GM12878 (cell line): ENCODE results near the gene SNRPA1. TPM values are rescaled to one million over a fixed set of nuclear protein-coding genes. Genes with fewer than 3 reads are reported as not detected.

Source experiments
- BACH1 ChIP-seq: fragments of 450-650 bp; IDR thresholded peaks from 2 replicates; pipeline ENCODE4 v1.6.1; 2017; ENCODE audit warnings: mild to moderate bottlenecking, borderline replicate concordance
- BMI1 ChIP-seq: fragments of 450-650 bp; IDR thresholded peaks from 2 replicates; pipeline ENCODE4 v1.6.1; 2016; ENCODE audit warnings: mild to moderate bottlenecking, moderate library complexity, borderline replicate concordance
- DPF2 ChIP-seq: fragments of 450-650 bp; IDR thresholded peaks from 2 replicates; pipeline ENCODE4 v1.6.1; 2017; ENCODE audit warnings: mild to moderate bottlenecking
- ELK1 ChIP-seq: IDR thresholded peaks from 2 replicates; pipeline ENCODE4 v1.6.1; 2012; ENCODE audit warnings: low read depth, low read length, improper control_type of control experiment
- IKZF1 ChIP-seq: fragments of 450-650 bp; conservative IDR thresholded peaks from 2 replicates; pipeline ENCODE4 v1.6.1; 2017; ENCODE audit warnings: antibody characterized with exemption, mild to moderate bottlenecking
- MAX ChIP-seq: IDR thresholded peaks from 2 replicates; pipeline ENCODE4 v1.6.1; 2012; ENCODE audit warnings: low read depth, low read length, improper control_type of control experiment
- MEF2A ChIP-seq: IDR thresholded peaks from 2 replicates; pipeline ENCODE4 v1.6.1; 2011; ENCODE audit warnings: low read depth, mild to moderate bottlenecking, low read length, moderate library complexity; ENCODE audit not compliant: insufficient read depth
- MTA2 ChIP-seq: fragments of 450-650 bp; IDR thresholded peaks from 2 replicates; pipeline ENCODE4 v1.6.1; 2016; ENCODE audit warnings: low read depth, mild to moderate bottlenecking, moderate library complexity
- NFYB ChIP-seq: IDR thresholded peaks from 2 replicates; pipeline ENCODE4 v1.6.1; 2011; ENCODE audit warnings: low read depth, mild to moderate bottlenecking, low read length, improper control_type of control experiment, moderate library complexity; ENCODE audit not compliant: insufficient read depth
- PAX5 ChIP-seq: IDR thresholded peaks from 2 replicates; pipeline ENCODE4 v1.6.1; 2011; ENCODE audit warnings: low read depth, low read length, borderline replicate concordance
- SIN3A ChIP-seq: IDR thresholded peaks from 2 replicates; pipeline ENCODE4 v1.6.1; 2012; ENCODE audit warnings: low read depth, low read length, improper control_type of control experiment
- SP1 ChIP-seq: IDR thresholded peaks from one replicate; pipeline ENCODE4 v1.6.1; 2011; ENCODE audit warnings: low read depth, low read length
- TAF1 ChIP-seq: IDR thresholded peaks from 2 replicates; pipeline ENCODE4 v1.6.1; 2011; ENCODE audit warnings: mild to moderate bottlenecking, low read depth, low read length, borderline replicate concordance
- TCF3 ChIP-seq: IDR thresholded peaks from 2 replicates; pipeline ENCODE4 v1.6.1; 2012; ENCODE audit warnings: low read depth, mild to moderate bottlenecking, low read length, borderline replicate concordance; ENCODE audit not compliant: insufficient read depth
- ZBTB4 ChIP-seq: fragments of 450-650 bp; formaldehyde crosslinking; IDR thresholded peaks from 2 replicates; pipeline ENCODE4 v1.4.0; 2022; ENCODE audit warnings: mild to moderate bottlenecking, moderate library complexity
- ZNF207 ChIP-seq: fragments of 450-650 bp; IDR thresholded peaks from 2 replicates; pipeline ENCODE4 v1.6.1; 2014; ENCODE audit warnings: antibody characterized with exemption, mild to moderate bottlenecking, borderline replicate concordance
- polyA plus RNA-seq, 11 experiments: library from polyadenylated mRNA; depleted of rRNA in 4 of 11; unstranded in 6 of 11; stranded (reverse) in 5 of 11; fragments of >200 nt; fragmentation: Nextera tagmentation in 4 of 11; fragmentation: Illumina TruSeq in 1 of 11; extraction: Ambion mirVana in 4 of 11; extraction: Trizol in 1 of 11; gene quantifications; 1 replicate in 1 of 11; 2 replicates in 10 of 11; pipeline versions ENCODE4 v1.2.1 to v1.2.3, GENCODE V29; 2011 to 2016; ENCODE audit warnings: inconsistent platforms in 2 of 11, missing spikeins in 2 of 11, low read depth in 1 of 11
- total RNA-seq, 4 experiments: library from RNA; depleted of rRNA in 3 of 4; stranded (reverse); fragments of >200 nt in 3 of 4; fragmentation: Illumina TruSeq in 1 of 4; extraction: Trizol in 1 of 4; gene quantifications; 2 replicates each; pipeline versions ENCODE4 v1.2.1 to v1.2.3, GENCODE V29; 2013 to 2021
- TF ChIP-seq, protein P1 (sequence below): IDR thresholded peaks from 2 replicates; pipeline ENCODE4 v1.6.1; 2011; ENCODE audit warnings: borderline replicate concordance, low read depth, mild to moderate bottlenecking, moderate library complexity, mixed read lengths, low read length; ENCODE audit not compliant: insufficient read depth; ENCODE audit errors: extremely low read length
- TF ChIP-seq, protein P2 (sequence below): IDR thresholded peaks from 2 replicates; pipeline ENCODE4 v1.6.1; 2011; ENCODE audit warnings: borderline replicate concordance, low read depth, mild to moderate bottlenecking, moderate library complexity, low read length; ENCODE audit not compliant: insufficient read depth, poor library complexity, severe bottlenecking
- TF ChIP-seq, protein P3 (sequence below): fragments of 450-650 bp; IDR thresholded peaks from 2 replicates; pipeline ENCODE4 v1.6.1; 2018; ENCODE audit warnings: mild to moderate bottlenecking, low read depth, moderate library complexity; ENCODE audit not compliant: partially characterized antibody

The SNRPA1 gene
- total and polyA plus RNA-seq, 10 of the 15 experiments (the other 5 are each of a cell fraction or from before 2014, with no cell fraction given), result 59.9 to 267 (median 161) TPM

DNA sequence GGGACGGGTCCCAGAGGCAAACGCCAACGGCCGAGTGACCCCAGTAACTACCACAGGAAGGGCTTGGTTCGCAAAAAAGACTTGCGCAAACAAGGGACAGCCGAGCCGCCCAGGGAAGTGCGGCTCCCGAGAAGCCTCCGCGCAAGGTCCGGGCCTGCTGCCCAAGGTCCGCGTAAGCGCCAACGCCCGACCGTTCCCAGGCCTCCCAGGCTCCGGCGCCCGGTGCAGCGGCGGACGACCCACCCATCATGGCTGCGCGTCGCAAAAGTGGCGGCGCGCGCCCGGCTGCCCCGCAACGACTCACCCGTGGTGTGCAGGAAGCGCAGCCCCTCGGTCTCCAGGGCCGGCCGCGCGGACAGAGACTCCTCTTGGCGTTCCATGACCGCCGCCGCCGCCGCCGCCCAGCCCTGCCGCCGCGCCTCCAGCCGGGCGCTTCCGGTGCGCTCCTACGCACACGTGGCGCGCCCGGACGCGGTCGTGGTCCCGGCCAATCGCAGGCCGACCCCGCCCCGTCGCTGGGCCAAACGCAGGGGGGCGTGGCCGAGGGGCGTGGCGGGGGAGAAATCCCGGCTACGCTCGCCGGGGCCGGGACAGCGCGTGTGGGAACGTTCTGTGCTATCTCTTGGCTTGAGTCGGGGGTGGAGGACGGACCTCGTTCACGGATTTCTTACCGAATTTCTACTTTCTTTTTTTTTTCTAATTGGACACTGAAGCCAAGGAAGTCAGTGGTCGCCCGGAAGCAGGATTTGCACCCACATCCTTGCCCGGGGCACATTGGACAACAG, 17.8 kb downstream of the SNRPA1 start, which contains the start of gene SELENOS (continued):
- TF ChIP-seq TAF1 (no peak), ELK1 (peak; percentile 73; the same call in 1 of the 2 replicates), SP1 (peak; percentile 78), ZNF207 (peak; percentile 82; the same call in 1 of the 2 replicates), MTA2 (no peak), ZBTB4 (CRISPR knock-in tag) (no peak), IKZF1 (peak; percentile 83), MEF2A (no peak), TCF3 (0 out of 2 replicates have a peak, but pooled peaks have one; percentile 11), MAX (peak; percentile 70; the same call in 1 of the 2 replicates), DPF2 (peak; percentile 86), BMI1 (no peak), NFYB (peak; percentile 69; the same call in 1 of the 2 replicates), SIN3A (no peak), BACH1 (peak; percentile 89), PAX5 (peak; percentile 89)
- TF ChIP-seq, protein P1, sequence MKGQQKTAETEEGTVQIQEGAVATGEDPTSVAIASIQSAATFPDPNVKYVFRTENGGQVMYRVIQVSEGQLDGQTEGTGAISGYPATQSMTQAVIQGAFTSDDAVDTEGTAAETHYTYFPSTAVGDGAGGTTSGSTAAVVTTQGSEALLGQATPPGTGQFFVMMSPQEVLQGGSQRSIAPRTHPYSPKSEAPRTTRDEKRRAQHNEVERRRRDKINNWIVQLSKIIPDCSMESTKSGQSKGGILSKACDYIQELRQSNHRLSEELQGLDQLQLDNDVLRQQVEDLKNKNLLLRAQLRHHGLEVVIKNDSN, result peak; percentile 72
- TF ChIP-seq, protein P2, sequence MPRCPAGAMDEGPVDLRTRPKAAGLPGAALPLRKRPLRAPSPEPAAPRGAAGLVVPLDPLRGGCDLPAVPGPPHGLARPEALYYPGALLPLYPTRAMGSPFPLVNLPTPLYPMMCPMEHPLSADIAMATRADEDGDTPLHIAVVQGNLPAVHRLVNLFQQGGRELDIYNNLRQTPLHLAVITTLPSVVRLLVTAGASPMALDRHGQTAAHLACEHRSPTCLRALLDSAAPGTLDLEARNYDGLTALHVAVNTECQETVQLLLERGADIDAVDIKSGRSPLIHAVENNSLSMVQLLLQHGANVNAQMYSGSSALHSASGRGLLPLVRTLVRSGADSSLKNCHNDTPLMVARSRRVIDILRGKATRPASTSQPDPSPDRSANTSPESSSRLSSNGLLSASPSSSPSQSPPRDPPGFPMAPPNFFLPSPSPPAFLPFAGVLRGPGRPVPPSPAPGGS, result peak; percentile 48
- TF ChIP-seq, protein P3, sequence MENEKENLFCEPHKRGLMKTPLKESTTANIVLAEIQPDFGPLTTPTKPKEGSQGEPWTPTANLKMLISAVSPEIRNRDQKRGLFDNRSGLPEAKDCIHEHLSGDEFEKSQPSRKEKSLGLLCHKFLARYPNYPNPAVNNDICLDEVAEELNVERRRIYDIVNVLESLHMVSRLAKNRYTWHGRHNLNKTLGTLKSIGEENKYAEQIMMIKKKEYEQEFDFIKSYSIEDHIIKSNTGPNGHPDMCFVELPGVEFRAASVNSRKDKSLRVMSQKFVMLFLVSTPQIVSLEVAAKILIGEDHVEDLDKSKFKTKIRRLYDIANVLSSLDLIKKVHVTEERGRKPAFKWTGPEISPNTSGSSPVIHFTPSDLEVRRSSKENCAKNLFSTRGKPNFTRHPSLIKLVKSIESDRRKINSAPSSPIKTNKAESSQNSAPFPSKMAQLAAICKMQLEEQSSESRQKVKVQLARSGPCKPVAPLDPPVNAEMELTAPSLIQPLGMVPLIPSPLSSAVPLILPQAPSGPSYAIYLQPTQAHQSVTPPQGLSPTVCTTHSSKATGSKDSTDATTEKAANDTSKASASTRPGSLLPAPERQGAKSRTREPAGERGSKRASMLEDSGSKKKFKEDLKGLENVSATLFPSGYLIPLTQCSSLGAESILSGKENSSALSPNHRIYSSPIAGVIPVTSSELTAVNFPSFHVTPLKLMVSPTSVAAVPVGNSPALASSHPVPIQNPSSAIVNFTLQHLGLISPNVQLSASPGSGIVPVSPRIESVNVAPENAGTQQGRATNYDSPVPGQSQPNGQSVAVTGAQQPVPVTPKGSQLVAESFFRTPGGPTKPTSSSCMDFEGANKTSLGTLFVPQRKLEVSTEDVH, result no peak
